H9 (cell line): ENCODE measurements around the gene SPATA17. TPM values are rescaled to one million over a fixed set of nuclear protein-coding genes. Genes with fewer than 3 reads are reported as not detected.

ENCODE experiments used
- DNase-seq: peaks from one replicate; pipeline ENCODE4 v3.0.0-alpha.2; 2017
- H2AFZ ChIP-seq: one replicate; pipeline ENCODE4 v1.6.1; 2013; ENCODE audit warnings: mild to moderate bottlenecking, low read length, control low read depth, moderate library complexity
- H2AK5ac ChIP-seq: 2 replicates; pipeline ENCODE4 v1.6.1; 2013; ENCODE audit warnings: low read length, control low read depth, mixed read lengths; ENCODE audit not compliant: insufficient read length
- H2BK120ac ChIP-seq: one replicate; pipeline ENCODE4 v1.6.1; 2013; ENCODE audit warnings: low read depth, mild to moderate bottlenecking, low read length, control low read depth, inconsistent platforms; ENCODE audit not compliant: poor library complexity, severe bottlenecking
- H2BK12ac ChIP-seq: 2 replicates; pipeline ENCODE4 v1.6.1; 2013; ENCODE audit warnings: low read length, control low read depth, mixed read lengths, low read depth; ENCODE audit not compliant: insufficient read length
- H2BK15ac ChIP-seq: 2 replicates; pipeline ENCODE4 v1.6.1; 2013; ENCODE audit warnings: low read depth, low read length, control low read depth
- H2BK20ac ChIP-seq: one replicate; pipeline ENCODE4 v1.6.1; 2013; ENCODE audit warnings: low read depth, mild to moderate bottlenecking, low read length, control low read depth, inconsistent platforms; ENCODE audit not compliant: poor library complexity, severe bottlenecking
- H2BK5ac ChIP-seq: 2 replicates; pipeline ENCODE4 v1.6.1; 2013; ENCODE audit warnings: low read length, control low read depth, mixed read lengths; ENCODE audit not compliant: insufficient read length
- H3K14ac ChIP-seq: 2 replicates; pipeline ENCODE4 v1.6.1; 2013; ENCODE audit warnings: low read length, control low read depth; ENCODE audit not compliant: insufficient read depth
- H3K18ac ChIP-seq: 2 replicates; pipeline ENCODE4 v1.6.1; 2013; ENCODE audit warnings: low read depth, mild to moderate bottlenecking, mixed read lengths, low read length, control low read depth; ENCODE audit not compliant: insufficient read length
- H3K23ac ChIP-seq: 2 replicates; pipeline ENCODE4 v1.6.1; 2013; ENCODE audit warnings: low read length, control low read depth, mixed read lengths, low read depth; ENCODE audit not compliant: insufficient read length
- H3K23me2 ChIP-seq: 2 replicates; pipeline ENCODE4 v1.6.1; 2013; ENCODE audit warnings: low read depth, mild to moderate bottlenecking, mixed read lengths, low read length, control low read depth; ENCODE audit not compliant: insufficient read length, poor library complexity, severe bottlenecking
- H3K27ac ChIP-seq: 2 replicates; pipeline ENCODE4 v1.5.1; 2013; ENCODE audit warnings: low read length, control low read depth, mixed read lengths, low read depth; ENCODE audit not compliant: insufficient read length
- H3K27me3 ChIP-seq: 2 replicates; pipeline ENCODE4 v1.6.1; 2013; ENCODE audit warnings: low read length, control low read depth, inconsistent platforms; ENCODE audit not compliant: insufficient read depth
- H3K4ac ChIP-seq: 2 replicates; pipeline ENCODE4 v1.6.1; 2013; ENCODE audit warnings: low read depth, mild to moderate bottlenecking, control low read depth, inconsistent platforms, low read length, moderate library complexity
- H3K4me1 ChIP-seq: 2 replicates; pipeline ENCODE4 v1.6.1; 2013; ENCODE audit warnings: low read length, control low read depth, inconsistent platforms; ENCODE audit not compliant: insufficient read depth
- H3K4me2 ChIP-seq: 2 replicates; pipeline ENCODE4 v1.6.1; 2013; ENCODE audit warnings: low read length, control low read depth, mixed read lengths; ENCODE audit not compliant: insufficient read length, insufficient read depth
- H3K56ac ChIP-seq: 2 replicates; pipeline ENCODE4 v1.6.1; 2013; ENCODE audit warnings: low read depth, mild to moderate bottlenecking, mixed read lengths, low read length, control low read depth; ENCODE audit not compliant: insufficient read length
- H3K79me1 ChIP-seq: 2 replicates; pipeline ENCODE4 v1.6.1; 2013; ENCODE audit warnings: low read depth, mild to moderate bottlenecking, moderate library complexity, low read length, control low read depth, inconsistent platforms; ENCODE audit not compliant: insufficient read depth, poor library complexity, severe bottlenecking
- H3K79me2 ChIP-seq: 2 replicates; pipeline ENCODE4 v1.6.1; 2013; ENCODE audit warnings: low read length, control low read depth, inconsistent platforms; ENCODE audit not compliant: insufficient read depth
- H3K9ac ChIP-seq: 2 replicates; pipeline ENCODE4 v1.6.1; 2013; ENCODE audit warnings: low read length, control low read depth, mixed read lengths; ENCODE audit not compliant: insufficient read length; ENCODE audit errors: extremely low read depth
- H3K9me3 ChIP-seq: one replicate; pipeline ENCODE4 v1.6.1; 2013; ENCODE audit warnings: low read depth, low read length, inconsistent platforms; ENCODE audit not compliant: control insufficient read depth
- H3T11ph ChIP-seq: one replicate; pipeline ENCODE4 v1.6.1; 2013; ENCODE audit warnings: mild to moderate bottlenecking, low read length, control low read depth, inconsistent platforms
- H4K20me1 ChIP-seq: one replicate; pipeline ENCODE4 v1.6.1; 2013; ENCODE audit not compliant: control insufficient read depth, insufficient read length, insufficient read depth
- H4K5ac ChIP-seq: 2 replicates; pipeline ENCODE4 v1.6.1; 2013; ENCODE audit warnings: low read depth, mild to moderate bottlenecking, mixed read lengths, low read length, control low read depth; ENCODE audit not compliant: insufficient read length
- H4K8ac ChIP-seq: replicated peaks from 2 replicates; pipeline ENCODE4 v1.6.1; 2013; ENCODE audit warnings: low read length, control low read depth, mixed read lengths, low read depth; ENCODE audit not compliant: insufficient read length
- H4K91ac ChIP-seq: 2 replicates; pipeline ENCODE4 v1.6.1; 2013; ENCODE audit warnings: low read depth, mild to moderate bottlenecking, moderate library complexity, mixed read lengths, low read length, control low read depth; ENCODE audit not compliant: insufficient read length
- H3K27ac Mint-ChIP-seq, 3 experiments: 2 replicates in 2 of 3; 3 replicates in 1 of 3; pipeline ENCODE4 v1.8.0; 2020 to 2021; ENCODE audit warnings: mixed read lengths in 3 of 3, mild to moderate bottlenecking in 1 of 3, moderate library complexity in 1 of 3
- H3K27me3 Mint-ChIP-seq: 2 replicates; pipeline ENCODE4 v1.8.0; 2021; ENCODE audit warnings: low read depth, mild to moderate bottlenecking, moderate library complexity, mixed read lengths
- H3K36me3 Mint-ChIP-seq, 3 experiments: 2 replicates in 2 of 3; 3 replicates in 1 of 3; pipeline ENCODE4 v1.8.0; 2020 to 2021; ENCODE audit warnings: low read depth in 3 of 3, mixed read lengths in 3 of 3; ENCODE audit not compliant: insufficient read depth in 1 of 3
- H3K4me1 Mint-ChIP-seq, 2 experiments: 2 replicates each; pipeline ENCODE4 v1.8.0; 2020; ENCODE audit warnings: mixed read lengths in 2 of 2
- H3K4me3 Mint-ChIP-seq, 2 experiments: 2 replicates in 1 of 2; 3 replicates in 1 of 2; pipeline ENCODE4 v1.8.0; 2020 to 2021; ENCODE audit warnings: mild to moderate bottlenecking in 2 of 2, mixed read lengths in 2 of 2, moderate library complexity in 1 of 2
- H3K9me3 Mint-ChIP-seq, 2 experiments: 2 replicates in 1 of 2; 3 replicates in 1 of 2; pipeline ENCODE4 v1.8.0; 2020; ENCODE audit warnings: mild to moderate bottlenecking in 2 of 2, mixed read lengths in 2 of 2, moderate library complexity in 1 of 2
- WGBS: extraction: QIAGEN DNeasy Blood & Tissue Kit; methylation state at CpG from one replicate; pipeline ENCODE4 v1.1.7; 2013; ENCODE audit warnings: missing lambda C conversion rate, low lambda C conversion rate, mixed read lengths; ENCODE audit not compliant: insufficient read length; ENCODE audit errors: extremely low coverage; 5-methylcytosine and 5-hydroxymethylcytosine counted together
- total RNA-seq: library from RNA; stranded (reverse); gene quantifications from 2 replicates; pipeline ENCODE4 v1.2.1, GENCODE V29; 2021
- TF ChIP-seq, protein P1 (sequence below): fragments of 200-600 bp; sonication (generic); conservative IDR thresholded peaks from 3 replicates; pipeline ENCODE4 v1.8.0; 2021; ENCODE audit warnings: antibody characterized with exemption, mild to moderate bottlenecking

SPATA17 gene
- total RNA-seq, 1 experiment from 2014 or later = 0.44 TPM

DNA sequence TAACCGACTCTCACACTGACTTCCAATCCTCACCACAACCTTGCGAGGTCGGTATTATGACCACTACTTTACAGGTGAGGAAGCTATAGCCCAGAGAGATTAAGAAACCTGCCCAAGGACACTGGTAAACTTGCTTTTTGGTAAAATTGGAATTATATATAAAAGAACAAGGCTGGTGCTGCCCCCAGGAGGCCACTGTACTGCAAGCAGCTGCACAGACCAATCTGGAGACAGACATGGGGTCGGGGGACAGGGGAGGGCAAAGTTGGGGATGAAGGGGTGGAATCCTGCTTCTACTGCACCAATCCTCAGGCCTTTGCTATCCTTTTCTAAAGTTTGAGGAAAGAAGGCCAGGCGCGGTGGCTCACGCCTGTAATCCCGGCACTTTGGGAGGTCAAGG, 280.8 kb downstream of the SPATA17 start:
- H3K27ac ChIP-seq = no peak overlapping the region
- no peak overlapping the region for H3K4me3 Mint-ChIP-seq
- no peak overlapping the region for H2BK20ac ChIP-seq
- H3K18ac ChIP-seq = no peak overlapping the region
- no peaks in the 10 kb centered on the region for H3K36me3 Mint-ChIP-seq
- H4K20me1 ChIP-seq = no peaks in the 10 kb centered on the region
- no peak overlapping the region for H3K4me2 ChIP-seq
- no peak overlapping the region for H3K4ac ChIP-seq
- peaks cover 1% of the 10 kb centered on the region; the same call in 1 of the 2 replicates for H3K27me3 Mint-ChIP-seq
- H3K27me3 ChIP-seq = no peaks in the 10 kb centered on the region; the same call in 1 of the 2 replicates
- no peaks in the 10 kb centered on the region for H3K79me1 ChIP-seq
- H2BK12ac ChIP-seq = no peak overlapping the region
- TF ChIP-seq, protein P1, sequence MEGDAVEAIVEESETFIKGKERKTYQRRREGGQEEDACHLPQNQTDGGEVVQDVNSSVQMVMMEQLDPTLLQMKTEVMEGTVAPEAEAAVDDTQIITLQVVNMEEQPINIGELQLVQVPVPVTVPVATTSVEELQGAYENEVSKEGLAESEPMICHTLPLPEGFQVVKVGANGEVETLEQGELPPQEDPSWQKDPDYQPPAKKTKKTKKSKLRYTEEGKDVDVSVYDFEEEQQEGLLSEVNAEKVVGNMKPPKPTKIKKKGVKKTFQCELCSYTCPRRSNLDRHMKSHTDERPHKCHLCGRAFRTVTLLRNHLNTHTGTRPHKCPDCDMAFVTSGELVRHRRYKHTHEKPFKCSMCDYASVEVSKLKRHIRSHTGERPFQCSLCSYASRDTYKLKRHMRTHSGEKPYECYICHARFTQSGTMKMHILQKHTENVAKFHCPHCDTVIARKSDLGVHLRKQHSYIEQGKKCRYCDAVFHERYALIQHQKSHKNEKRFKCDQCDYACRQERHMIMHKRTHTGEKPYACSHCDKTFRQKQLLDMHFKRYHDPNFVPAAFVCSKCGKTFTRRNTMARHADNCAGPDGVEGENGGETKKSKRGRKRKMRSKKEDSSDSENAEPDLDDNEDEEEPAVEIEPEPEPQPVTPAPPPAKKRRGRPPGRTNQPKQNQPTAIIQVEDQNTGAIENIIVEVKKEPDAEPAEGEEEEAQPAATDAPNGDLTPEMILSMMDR = peak; percentile 58
- H3T11ph ChIP-seq = no peak overlapping the region
- no peak overlapping the region for H3K56ac ChIP-seq
- H3K23me2 ChIP-seq = no peaks in the 10 kb centered on the region
- H3K79me2 ChIP-seq = no peaks in the 10 kb centered on the region
- H2AK5ac ChIP-seq = no peak overlapping the region
- no peak overlapping the region for H3K14ac ChIP-seq
- H3K4me1 ChIP-seq = no peaks in the 10 kb centered on the region
- H3K9ac ChIP-seq = no peak overlapping the region
- H2AFZ ChIP-seq = no peak overlapping the region
- WGBS = no CpG with 5 or more reads among the region's 8 CpGs
- no peak overlapping the region for H2BK15ac ChIP-seq
- H2BK5ac ChIP-seq = no peak overlapping the region
- H4K8ac ChIP-seq = no peak overlapping the region
- H4K5ac ChIP-seq = no peak overlapping the region
- no peak overlapping the region for H3K27ac Mint-ChIP-seq
- no peaks in the 10 kb centered on the region for H3K9me3 ChIP-seq
- no peaks in the 10 kb centered on the region for H3K9me3 Mint-ChIP-seq
- no peak overlapping the region for H2BK120ac ChIP-seq
- peak; percentile 58 for DNase-seq
- H3K23ac ChIP-seq = no peak overlapping the region
- H3K4me1 Mint-ChIP-seq = no peaks in the 10 kb centered on the region
- no peak overlapping the region for H4K91ac ChIP-seq
